HL-60 (cell line): Measurements from ENCODE around the gene TMEM79.

Experiments
- GABPA ChIP-seq: IDR thresholded peaks from 2 replicates; pipeline ENCODE4 v1.6.1; 2012; ENCODE audit warnings: low read depth
- TF ChIP-seq, protein P1 (sequence below): IDR thresholded peaks from one replicate; pipeline ENCODE4 v1.5.1; 2011; ENCODE audit warnings: low read length, control low read depth, inconsistent platforms; ENCODE audit not compliant: insufficient read depth

DNA sequence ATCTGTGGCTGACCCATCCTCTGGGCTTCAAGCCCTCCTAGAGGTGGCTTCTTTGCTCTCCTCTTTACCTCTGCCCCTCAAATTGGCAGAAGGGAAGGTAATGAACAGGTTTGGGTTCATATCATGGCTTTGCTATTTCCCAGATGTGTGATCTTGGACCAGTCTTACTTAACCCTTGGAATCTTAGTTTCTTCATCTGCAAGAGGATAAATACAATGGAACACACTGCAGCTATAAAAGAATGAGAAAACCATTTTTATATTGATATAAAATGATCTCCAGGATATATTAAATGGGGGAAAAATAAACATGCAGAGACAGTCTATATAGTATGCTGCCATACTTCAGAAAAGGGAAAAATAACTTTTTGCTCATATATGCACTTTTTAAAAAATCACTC, 5.7 kb downstream of the TMEM79 start:
- TF ChIP-seq, protein P1, sequence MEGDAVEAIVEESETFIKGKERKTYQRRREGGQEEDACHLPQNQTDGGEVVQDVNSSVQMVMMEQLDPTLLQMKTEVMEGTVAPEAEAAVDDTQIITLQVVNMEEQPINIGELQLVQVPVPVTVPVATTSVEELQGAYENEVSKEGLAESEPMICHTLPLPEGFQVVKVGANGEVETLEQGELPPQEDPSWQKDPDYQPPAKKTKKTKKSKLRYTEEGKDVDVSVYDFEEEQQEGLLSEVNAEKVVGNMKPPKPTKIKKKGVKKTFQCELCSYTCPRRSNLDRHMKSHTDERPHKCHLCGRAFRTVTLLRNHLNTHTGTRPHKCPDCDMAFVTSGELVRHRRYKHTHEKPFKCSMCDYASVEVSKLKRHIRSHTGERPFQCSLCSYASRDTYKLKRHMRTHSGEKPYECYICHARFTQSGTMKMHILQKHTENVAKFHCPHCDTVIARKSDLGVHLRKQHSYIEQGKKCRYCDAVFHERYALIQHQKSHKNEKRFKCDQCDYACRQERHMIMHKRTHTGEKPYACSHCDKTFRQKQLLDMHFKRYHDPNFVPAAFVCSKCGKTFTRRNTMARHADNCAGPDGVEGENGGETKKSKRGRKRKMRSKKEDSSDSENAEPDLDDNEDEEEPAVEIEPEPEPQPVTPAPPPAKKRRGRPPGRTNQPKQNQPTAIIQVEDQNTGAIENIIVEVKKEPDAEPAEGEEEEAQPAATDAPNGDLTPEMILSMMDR = no peak
- no peak for TF ChIP-seq GABPA
